K562 (cell line): ENCODE results near the gene OGFR. TPM values are rescaled to one million over a fixed set of nuclear protein-coding genes. Genes with fewer than 3 reads are reported as not detected.
A peak's percentile ranks its signal among the peaks of the same experiment; 100 is the strongest.

Experiments used
- ATAC-seq: fragments of 200-7000 bp; cut with Tn5 transposase; 3 replicates; pipeline ENCODE4 v1.9.1; 2020; ENCODE audit warnings: moderate library complexity
- BruUV-seq: library from RNA; stranded (reverse); fragments of 400-500 nt; replicated peaks from 2 replicates; lab custom pipeline; 2021; lab: Mats Ljungman, UMichigan
- CTCF ChIA-PET: fragments of 300-600 bp; formaldehyde crosslinking; extraction: SDS; loops from one replicate; lab custom pipeline; 2021; ENCODE audit warnings: low intra/inter-chr PET ratio; lab: Yijun Ruan, JAX
- POLR2A ChIA-PET: fragments of 300-600, 350-650 bp; sonication (Branson Sonifier 250); formaldehyde crosslinking; extraction: SDS; loops from one replicate; lab custom pipeline; 2021; ENCODE audit warnings: antibody characterized with exemption, inconsistent platforms; lab: Yijun Ruan, JAX
- DNase-seq, 4 experiments: peaks; one replicate each; pipeline versions ENCODE4 v3.0.0 to v3.0.0-alpha.2; 2011 to 2018; ENCODE audit warnings: low spot score in 3 of 4, mixed read lengths in 3 of 4; ENCODE audit errors: extremely low read depth in 1 of 4
- FAIRE-seq: peaks from 2 replicates; lab custom pipeline; 2011; peaks lifted over from hg19 to GRCh38; lab: Jason Lieb, UNC
- H2AFZ ChIP-seq: 2 replicates; pipeline ENCODE4 v1.6.0; 2011; ENCODE audit warnings: low read depth, low read length, control low read depth, inconsistent platforms
- H3K27ac ChIP-seq: fragments of 200-600 bp; 3 replicates; pipeline ENCODE4 v1.8.0; 2011; ENCODE audit warnings: low read depth, mild to moderate bottlenecking, control low read depth, inconsistent platforms, low read length, moderate library complexity, mixed read lengths; ENCODE audit errors: extremely low read depth
- H3K27me3 ChIP-seq, 2 experiments: fragments of 300-600 bp in 1 of 2; 2 replicates in 1 of 2; 3 replicates in 1 of 2; pipeline versions ENCODE4 v1.6.0 to v1.8.0; 2011; ENCODE audit warnings: inconsistent platforms in 2 of 2, low read length in 2 of 2, mild to moderate bottlenecking in 1 of 2, mixed read lengths in 1 of 2, moderate library complexity in 1 of 2; ENCODE audit not compliant: control insufficient read depth in 2 of 2, insufficient read depth in 2 of 2
- H3K36me3 ChIP-seq: fragments of 300-600 bp; 3 replicates; pipeline ENCODE4 v1.8.0; 2011; ENCODE audit warnings: mild to moderate bottlenecking, low read length, inconsistent platforms; ENCODE audit not compliant: control insufficient read depth, insufficient read depth
- H3K4me1 ChIP-seq, 2 experiments: fragments of 200-600 bp in 1 of 2; replicated peaks in 1 of 2; 2 replicates in 1 of 2; 3 replicates in 1 of 2; pipeline versions ENCODE4 v1.5.1 to v1.8.0; 2011; ENCODE audit warnings: inconsistent platforms in 2 of 2, low read length in 2 of 2, mild to moderate bottlenecking in 1 of 2, mixed read lengths in 1 of 2, moderate library complexity in 1 of 2; ENCODE audit not compliant: control insufficient read depth in 2 of 2, insufficient read depth in 2 of 2
- H3K4me2 ChIP-seq: 2 replicates; pipeline ENCODE4 v1.6.1; 2011; ENCODE audit warnings: low read length, control low read depth, inconsistent platforms, mixed read lengths; ENCODE audit not compliant: insufficient read depth
- H3K4me3 ChIP-seq: fragments of 200-600 bp; sonication (generic), shearing (Covaris generic); 2 replicates; pipeline ENCODE4 v1.5.1; 2016; ENCODE audit warnings: control low read depth, inconsistent platforms
- H3K79me2 ChIP-seq: fragments of 200-600 bp; 3 replicates; pipeline ENCODE4 v1.8.0; 2011; ENCODE audit warnings: low read length, inconsistent platforms; ENCODE audit not compliant: control insufficient read depth, insufficient read depth
- H3K9ac ChIP-seq, 2 experiments: 2 replicates each; pipeline versions ENCODE4 v1.6.0 to v1.6.1; 2011; ENCODE audit warnings: low read depth in 2 of 2, low read length in 2 of 2, control low read depth in 1 of 2, inconsistent platforms in 1 of 2, mild to moderate bottlenecking in 1 of 2, mixed read lengths in 1 of 2; ENCODE audit not compliant: insufficient read depth in 1 of 2
- H3K9me1 ChIP-seq: one replicate; pipeline ENCODE4 v1.6.0; 2011; ENCODE audit warnings: inconsistent platforms, mild to moderate bottlenecking, low read length, moderate library complexity; ENCODE audit not compliant: control insufficient read depth, insufficient read depth
- H3K9me3 ChIP-seq: replicated peaks from 2 replicates; pipeline ENCODE4 v1.5.1; 2011; ENCODE audit warnings: low read depth, low read length, inconsistent platforms; ENCODE audit not compliant: control insufficient read depth, insufficient read depth
- H4K20me1 ChIP-seq: replicated peaks from 2 replicates; pipeline ENCODE4 v1.6.1; 2011; ENCODE audit warnings: low read length, inconsistent platforms, mixed read lengths; ENCODE audit not compliant: control insufficient read depth, insufficient read depth
- ARHGAP35 ChIP-seq: fragments of 450-650 bp; IDR thresholded peaks from 2 replicates; pipeline ENCODE4 v1.6.1; 2018; ENCODE audit not compliant: partially characterized antibody
- ARID1B ChIP-seq: fragments of 450-650 bp; IDR thresholded peaks from 2 replicates; pipeline ENCODE4 v1.6.1; 2016; ENCODE audit warnings: antibody characterized with exemption, mild to moderate bottlenecking, inconsistent platforms
- HDAC3 ChIP-seq: fragments of 450-650 bp; IDR thresholded peaks from 2 replicates; pipeline ENCODE4 v1.6.1; 2018; ENCODE audit warnings: borderline replicate concordance, mild to moderate bottlenecking, moderate library complexity; ENCODE audit not compliant: partially characterized antibody
- RERE ChIP-seq: sonication (generic); formaldehyde crosslinking; IDR thresholded peaks from 2 replicates; pipeline ENCODE4 v1.8.0; 2023; ENCODE audit warnings: missing genetic modification reagents, mild to moderate bottlenecking, borderline replicate concordance
- SNIP1 ChIP-seq: fragments of 450-650 bp; IDR thresholded peaks from 2 replicates; pipeline ENCODE4 v1.7.1; 2017; ENCODE audit warnings: low read depth, mild to moderate bottlenecking
- SRSF7 ChIP-seq: fragments of 200-400 bp; formaldehyde crosslinking; optimal IDR thresholded peaks from 2 replicates; pipeline ENCODE3; 2017; ENCODE audit warnings: mild to moderate bottlenecking, low read depth, low read length
- ZBTB26 ChIP-seq: fragments of 450-650 bp; formaldehyde crosslinking; IDR thresholded peaks from 2 replicates; pipeline ENCODE4 v1.4.0; 2022; ENCODE audit warnings: missing genetic modification characterization
- ZNF217 ChIP-seq: sonication (generic); formaldehyde crosslinking; IDR thresholded peaks from 2 replicates; pipeline ENCODE4 v1.8.0; 2022; ENCODE audit warnings: mild to moderate bottlenecking, missing genetic modification reagents
- ZNF592 ChIP-seq: fragments of 450-650 bp; IDR thresholded peaks from 2 replicates; pipeline ENCODE4 v1.6.1; 2017; ENCODE audit warnings: antibody characterized with exemption, mild to moderate bottlenecking
- WGBS: fragments of 100-300 bp; shearing (Covaris generic); methylation state at CpG from one replicate; pipeline ENCODE4 v1.1.6; 2016; ENCODE audit warnings: low coverage, mixed read lengths; ENCODE audit not compliant: insufficient coverage; ENCODE audit errors: missing lambda C conversion rate; 5-methylcytosine and 5-hydroxymethylcytosine counted together
- in situ Hi-C: fragments of 300-500 bp; cut with MboI; formaldehyde crosslinking; loops from 4 replicates; pipeline ENCODE4 v1.15.0; 2018; ENCODE audit warnings: inconsistent platforms, mixed read lengths
- intact Hi-C: fragments of 100-400 bp; cut with micrococcal nuclease; formaldehyde crosslinking; loops from 2 replicates; pipeline ENCODE4 v1.14.2; 2022
- polyA plus RNA-seq, 8 experiments: library from polyadenylated mRNA; depleted of rRNA in 4 of 8; stranded (reverse) in 5 of 8; unstranded in 3 of 8; fragments of >200 nt; fragmentation: Nextera tagmentation in 2 of 8; fragmentation: Illumina TruSeq in 1 of 8; extraction: Ambion mirVana in 2 of 8; extraction: Trizol in 1 of 8; gene quantifications; 2 replicates each; pipeline versions ENCODE4 v1.2.1 to v1.2.3, GENCODE V29; 2011 to 2014; ENCODE audit warnings: inconsistent platforms in 1 of 8, missing spikeins in 1 of 8
- total RNA-seq, 7 experiments: library from RNA; depleted of rRNA in 6 of 7; stranded (reverse); fragments of >200 nt in 6 of 7; fragmentation: Illumina TruSeq in 2 of 7; extraction: Trizol in 2 of 7; gene quantifications; 2 replicates each; pipeline versions ENCODE4 v1.2.1 to v1.2.3, GENCODE V29; 2011 to 2021; ENCODE audit warnings: low replicate concordance in 1 of 7

OGFR gene
- total and polyA plus RNA-seq, 9 of the 15 experiments (the other 6 are each of a cell fraction or from before 2014, with no cell fraction given), result 0.39 to 56.3 (median 17.5) TPM

GRCh38 chr20:62786157-62786556 is 18.5 kb upstream of the OGFR start (continued):
- TF ChIP-seq ZNF592 (no peak), HDAC3 (no peak)
- TF ChIP-seq, all 486 proteins: peak for 0

- Histone ChIP-seq H3K4me1 (peaks cover 0 to 41% of the 10 kb centered on the region in 2 experiments; a peak in 3 of 5 replicates), H4K20me1 (no peaks in the 10 kb centered on the region), H3K9me3 (no peaks in the 10 kb centered on the region), H3K27ac (no peak overlapping the region), H3K36me3 (no peaks in the 10 kb centered on the region), H3K27me3 (peaks cover 4 to 14% of the 10 kb centered on the region in 2 experiments; a peak in 3 of 5 replicates), H3K4me2 (no peak overlapping the region), H2AFZ (no peak overlapping the region), H3K4me3 (no peak overlapping the region), H3K79me2 (no peaks in the 10 kb centered on the region), H3K9ac (no peak overlapping the region), H3K9me1 (no peaks in the 10 kb centered on the region)
- intact Hi-C loops (no loop called here), in situ Hi-C loops (no loop called here)
- no peak for DNase-seq
- ChIA-PET CTCF (no interaction called here), POLR2A (interaction anchor here (1.9 kb wide), 1 partner anchor 19 kb away, joined by 4 read pairs; no protein-coding TSS in a partner anchor)
- 11% methylated on average over 7 of the region's 7 CpGs for WGBS
- FAIRE-seq, result no peak
- BruUV-seq, result no TSS peak
- no peak for ATAC-seq
- TF ChIP-seq ARID1B (0 out of 2 replicates have a peak, but pooled peaks have one; percentile 11), ZBTB26 (CRISPR knock-in tag) (no peak), ZNF217 (no peak), RERE (CRISPR knock-in tag) (no peak), ARHGAP35 (no peak), SRSF7 (no peak), SNIP1 (no peak)
Measured at GRCh38 chr20:62787321-62787720, 17.3 kb upstream of the OGFR start.
